Psoas muscle (tissue), 8 donors: ENCODE data around the gene TMEM86B. TPM values are rescaled to one million over a fixed set of nuclear protein-coding genes. Genes with fewer than 3 reads are reported as not detected.
"Not testable (repeated sequence)": the region's sequence is repeated elsewhere in the genome, so short reads cannot be mapped to it uniquely, and the experiment has no call there.

Source experiments
- ATAC-seq, 4 donors: fragments of 200-7000 bp; cut with Tn5 transposase; one replicate each; pipeline ENCODE4 v1.9.1; 2020; ENCODE audit warnings: moderate library complexity in 3 of 4, mild to moderate bottlenecking in 2 of 4
- DNase-seq, 2 donors: peaks; one replicate each; pipeline ENCODE4 v3.0.0-alpha.2; 2020
- H3K27ac ChIP-seq: fragments of 200-600 bp; one replicate; pipeline ENCODE4 v1.8.0; 2022
- H3K27me3 ChIP-seq, 3 donors: fragments of 200-600 bp in 1 of 3; one replicate each; pipeline versions ENCODE4 v1.6.1 to v1.8.0; 2013 to 2022; ENCODE audit warnings: low read length in 2 of 3, mild to moderate bottlenecking in 2 of 3, moderate library complexity in 1 of 3; ENCODE audit not compliant: insufficient read depth in 3 of 3
- H3K36me3 ChIP-seq, 2 donors: fragments of 200-600 bp in 1 of 2; one replicate each; pipeline versions ENCODE4 v1.6.1 to v1.8.0; 2013 to 2022; ENCODE audit warnings: low read depth in 1 of 2, mild to moderate bottlenecking in 1 of 2, moderate library complexity in 1 of 2; ENCODE audit not compliant: insufficient read depth in 1 of 2
- H3K4me1 ChIP-seq: fragments of 200-600 bp; one replicate; pipeline ENCODE4 v1.8.0; 2022
- H3K4me3 ChIP-seq: fragments of 200-600 bp; one replicate; pipeline ENCODE4 v1.8.0; 2022; ENCODE audit warnings: mild to moderate bottlenecking
- H3K9me3 ChIP-seq: fragments of 200-600 bp; one replicate; pipeline ENCODE4 v1.8.0; 2022
- WGBS, 3 donors: extraction: QIAGEN DNeasy Blood & Tissue Kit; methylation state at CpG; one replicate each; pipeline versions ENCODE4 v1.1.6 to v1.1.7; 2013; 5-methylcytosine and 5-hydroxymethylcytosine counted together
- intact Hi-C, 2 donors: fragments of 100-400 bp; cut with DNase I; formaldehyde crosslinking; loops; one replicate each; pipeline versions ENCODE4 v1.11.0 to v1.14.2; 2022
- polyA plus RNA-seq, 3 donors: library from polyadenylated mRNA; stranded (reverse); fragments of 200-250 nt; gene quantifications; one replicate each; pipeline ENCODE4 v1.2.3, GENCODE V29; 2013
- total RNA-seq, 4 donors: library from RNA; stranded (reverse); fragmentation: NEBNext Ultra II Directional in 2 of 4; extraction: Animal tissue kit (Norgen Biotek cat#: 25700) in 2 of 4; gene quantifications; one replicate each; pipeline versions ENCODE4 v1.2.1 to v1.2.4, GENCODE V29; 2021 to 2023
- TF ChIP-seq, protein P1 (sequence below): fragments of 200-600 bp; IDR thresholded peaks from one replicate; pipeline ENCODE4 v1.8.0; 2022; ENCODE audit warnings: antibody characterized with exemption
- donor health status: healthy with polysubstance abuse.
- donor health status: DM: no; HTN: no; CAD: no; lungs with moderate emphysema.
- donor health status: Bipolar disorder and iron deficiency.
- donor health status: healthy.
- donor health status: DM: yes; HTN: yes; CAD: no.
- donor health status: DM: no; HTN: no; CAD: no.
- donor health status: DM: no; HTN: no; CAD: no.
- donor health status: DM: yes; HTN: yes; CAD: no.

Gene TMEM86B
- total and polyA plus RNA-seq, 7 donors: 0.68 to 2.4 (median 2.1) TPM

DNA sequence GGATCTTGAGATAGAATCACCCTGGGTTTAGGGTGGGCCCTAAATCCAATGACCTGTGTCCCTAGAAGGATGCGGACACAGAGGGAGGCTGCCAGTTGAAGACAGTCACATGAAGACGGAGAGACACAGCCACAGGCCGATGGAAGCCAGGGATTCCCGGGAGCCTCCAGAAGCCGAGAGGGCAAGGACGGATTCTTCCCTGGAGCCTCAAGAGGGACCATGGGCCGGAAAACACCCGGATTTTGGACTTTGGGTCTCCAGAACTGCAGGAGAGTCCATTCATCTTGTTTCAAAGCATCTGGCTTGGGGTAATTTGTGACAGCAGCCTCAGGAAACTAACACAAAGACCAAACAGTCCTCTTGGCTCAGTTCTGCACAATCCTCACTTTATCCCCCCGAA, 2.3 kb downstream of the TMEM86B start:
- DNase-seq (no peak), ATAC-seq (no peak)
- Histone ChIP-seq H3K27me3 (no peaks in the 10 kb centered on the region), H3K4me1 (no peaks in the 10 kb centered on the region), H3K27ac (no peak overlapping the region), H3K9me3 (no peaks in the 10 kb centered on the region), H3K4me3 (no peak overlapping the region), H3K36me3 (peaks cover 4 to 46% of the 10 kb centered on the region in 2 donors)
- intact Hi-C loops: no loop called here
- 72 to 86% (median 79%) methylated on average over 9 of the region's 9 CpGs for WGBS, 3 donors
- TF ChIP-seq, protein P1, sequence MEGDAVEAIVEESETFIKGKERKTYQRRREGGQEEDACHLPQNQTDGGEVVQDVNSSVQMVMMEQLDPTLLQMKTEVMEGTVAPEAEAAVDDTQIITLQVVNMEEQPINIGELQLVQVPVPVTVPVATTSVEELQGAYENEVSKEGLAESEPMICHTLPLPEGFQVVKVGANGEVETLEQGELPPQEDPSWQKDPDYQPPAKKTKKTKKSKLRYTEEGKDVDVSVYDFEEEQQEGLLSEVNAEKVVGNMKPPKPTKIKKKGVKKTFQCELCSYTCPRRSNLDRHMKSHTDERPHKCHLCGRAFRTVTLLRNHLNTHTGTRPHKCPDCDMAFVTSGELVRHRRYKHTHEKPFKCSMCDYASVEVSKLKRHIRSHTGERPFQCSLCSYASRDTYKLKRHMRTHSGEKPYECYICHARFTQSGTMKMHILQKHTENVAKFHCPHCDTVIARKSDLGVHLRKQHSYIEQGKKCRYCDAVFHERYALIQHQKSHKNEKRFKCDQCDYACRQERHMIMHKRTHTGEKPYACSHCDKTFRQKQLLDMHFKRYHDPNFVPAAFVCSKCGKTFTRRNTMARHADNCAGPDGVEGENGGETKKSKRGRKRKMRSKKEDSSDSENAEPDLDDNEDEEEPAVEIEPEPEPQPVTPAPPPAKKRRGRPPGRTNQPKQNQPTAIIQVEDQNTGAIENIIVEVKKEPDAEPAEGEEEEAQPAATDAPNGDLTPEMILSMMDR: no peak

DNA sequence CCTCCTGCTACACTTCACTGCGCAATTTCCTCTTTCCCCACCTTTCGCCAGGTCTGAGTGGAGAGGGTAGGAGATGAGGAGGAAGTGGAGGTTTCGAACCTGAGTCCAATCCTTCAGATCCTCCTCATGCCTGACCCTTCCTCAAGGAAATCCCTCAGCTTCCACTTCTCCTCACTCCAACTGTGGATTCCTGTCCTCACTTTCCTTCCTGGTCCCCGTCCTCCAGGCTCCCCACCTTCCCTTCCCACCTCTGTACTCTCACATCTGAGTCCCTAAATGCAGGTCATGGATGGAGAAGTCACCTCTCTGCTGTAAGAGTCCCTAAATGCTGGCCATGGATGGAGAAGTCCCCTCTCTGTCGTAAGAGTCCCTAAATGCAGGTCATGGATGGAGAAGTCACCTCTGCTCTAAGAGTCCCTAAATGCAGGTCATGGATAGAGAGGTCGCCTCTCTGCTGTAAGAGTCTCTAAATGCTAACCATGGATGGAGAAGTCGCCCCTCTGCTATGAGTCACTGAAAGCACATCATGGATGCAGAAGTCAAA, 3.1 kb downstream of the TMEM86B start:
- peaks cover 4 to 38% of the 10 kb centered on the region in 2 donors for H3K36me3 ChIP-seq
- no peaks in the 10 kb centered on the region for H3K4me1 ChIP-seq
- intact Hi-C loops: no loop called here
- no peaks in the 10 kb centered on the region for H3K9me3 ChIP-seq
- H3K27me3 ChIP-seq: no peaks in the 10 kb centered on the region
- DNase-seq: no peak
- no peak overlapping the region for H3K4me3 ChIP-seq
- no peak for ATAC-seq
- TF ChIP-seq, protein P1: no peak
- no peak overlapping the region for H3K27ac ChIP-seq
- WGBS, 3 donors: 89 to 93% (median 90%) methylated on average over 7 of the region's 7 CpGs

DNA sequence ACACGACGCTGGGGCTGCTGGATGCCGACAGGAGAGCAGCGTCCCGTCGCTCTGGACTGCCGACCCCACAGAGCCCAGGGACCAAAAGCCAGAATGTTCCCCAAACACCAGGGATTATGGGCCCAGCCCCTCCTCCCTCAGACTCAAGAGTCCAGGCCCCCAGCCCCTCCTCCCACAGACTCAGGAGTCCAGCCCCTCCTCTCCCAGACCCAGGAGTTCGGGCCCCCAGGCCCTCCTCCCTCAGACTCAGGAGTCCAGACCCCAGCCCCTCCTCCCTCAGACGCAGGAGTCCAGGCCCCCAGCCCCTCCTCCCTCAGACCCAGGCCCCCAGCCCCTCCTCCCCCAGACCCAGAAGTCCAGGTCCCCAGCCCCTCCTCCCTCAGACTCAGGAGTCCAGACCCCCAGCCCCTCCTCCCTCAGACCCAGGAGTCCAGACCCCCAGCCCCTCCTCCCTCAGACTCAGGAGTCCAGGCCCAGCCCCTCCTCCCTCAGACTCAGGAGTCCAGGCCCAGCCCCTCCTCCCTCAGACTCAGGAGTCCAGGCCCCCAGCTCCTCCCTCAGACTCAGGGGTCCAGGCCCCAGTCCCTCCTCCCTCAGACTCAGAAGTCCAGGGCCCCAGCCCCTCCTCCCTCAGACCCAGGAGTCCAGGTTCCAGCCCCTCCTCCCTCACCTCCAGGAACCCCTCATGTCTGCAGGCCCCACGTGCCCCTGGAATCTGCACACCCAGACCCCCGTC, 3.7 kb downstream of the TMEM86B start:
- DNase-seq, intact Hi-C loops, H3K27me3 ChIP-seq, H3K4me1 ChIP-seq, H3K9me3 ChIP-seq, H3K27ac ChIP-seq, ATAC-seq, H3K4me3 ChIP-seq: not testable (repeated sequence)
- 51 to 67% (median 54%) methylated on average over 10 to 11 of the region's 11 CpGs for WGBS, 3 donors
- H3K36me3 ChIP-seq: peaks cover 4 to 32% of the 10 kb centered on the region in 2 donors

DNA sequence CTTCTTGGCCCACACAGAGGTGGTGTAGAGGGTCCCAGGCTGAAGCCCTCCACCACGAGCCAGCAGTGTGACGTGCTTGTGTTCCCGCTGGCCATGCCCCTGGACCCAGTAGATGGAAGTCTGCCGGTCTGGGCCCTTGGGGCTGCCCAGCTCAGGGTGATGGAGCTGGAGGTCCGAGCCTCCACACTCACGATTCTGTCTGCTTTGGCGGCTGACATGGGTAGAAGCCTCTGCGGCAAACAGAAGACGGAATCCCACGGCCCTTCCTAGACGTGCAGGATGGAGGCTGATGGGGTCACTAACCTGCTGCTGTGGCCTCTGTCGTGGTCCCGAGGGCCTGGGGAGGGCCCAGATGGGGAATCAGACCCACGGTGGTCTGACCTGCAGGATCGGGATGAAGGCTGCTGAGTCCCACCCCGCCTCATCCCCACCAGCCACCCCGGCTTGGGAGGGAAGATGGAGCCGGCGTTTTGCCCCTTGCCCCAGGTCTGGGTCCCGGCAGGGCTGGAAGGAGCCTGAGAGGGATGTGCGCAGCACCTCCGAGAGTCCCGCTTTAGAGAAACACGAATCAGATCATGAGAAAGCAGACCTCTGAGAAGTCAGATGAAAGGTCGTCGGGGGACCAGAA, 4.4 kb downstream of the TMEM86B start:
- ATAC-seq (peak in 2 of 4 donors; percentile 15 to 29), DNase-seq (no peak)
- intact Hi-C loops: no loop called here
- Histone ChIP-seq H3K9me3 (peaks cover 2% of the 10 kb centered on the region), H3K27me3 (no peaks in the 10 kb centered on the region), H3K36me3 (peaks cover 2 to 25% of the 10 kb centered on the region in 2 donors), H3K4me3 (no peak overlapping the region), H3K4me1 (no peaks in the 10 kb centered on the region), H3K27ac (no peak overlapping the region)
- WGBS, 3 donors: 65 to 74% (median 68%) methylated on average over 26 of the region's 26 CpGs
- TF ChIP-seq, protein P1: no peak

DNA sequence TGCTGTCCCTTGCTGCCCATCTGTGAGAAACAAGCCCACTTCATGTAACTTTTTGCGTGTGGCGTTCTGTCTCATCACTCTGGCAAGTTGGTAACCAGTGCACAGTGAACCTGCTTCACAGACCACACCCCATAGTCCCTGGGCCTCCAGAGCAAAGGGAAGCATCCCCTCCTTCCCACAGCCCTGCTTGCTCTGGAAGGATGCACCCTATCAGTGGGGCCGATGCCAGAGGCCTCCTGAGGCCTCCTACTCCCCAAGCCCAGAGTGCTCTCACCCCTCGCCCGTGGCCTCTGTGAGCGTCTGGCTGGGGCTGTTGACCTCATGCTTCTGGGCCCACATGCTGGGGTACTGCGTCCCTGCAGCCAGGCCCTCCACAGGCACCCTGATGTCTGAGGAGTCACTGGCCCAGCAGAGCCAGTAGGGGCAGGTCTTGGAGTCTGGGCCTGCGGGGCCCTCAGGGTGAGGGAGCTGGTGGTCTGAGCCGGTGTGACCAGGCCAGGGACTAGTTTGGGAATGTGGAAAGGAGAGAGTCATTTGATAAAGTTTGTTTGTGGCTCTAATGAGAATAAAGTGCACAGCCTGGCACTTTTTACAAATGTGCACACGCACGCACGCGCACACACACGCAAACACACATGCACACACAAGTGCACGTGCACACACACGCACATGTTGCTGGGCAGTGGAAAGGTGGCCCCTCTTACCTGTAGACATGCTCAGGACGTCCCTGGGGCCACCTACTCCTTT, 5.1 kb downstream of the TMEM86B start:
- intact Hi-C loops: no loop called here
- H3K4me1 ChIP-seq: no peaks in the 10 kb centered on the region
- H3K9me3 ChIP-seq: peaks cover 2% of the 10 kb centered on the region
- ATAC-seq: peak in 2 of 4 donors; percentile 11 to 15
- DNase-seq: no peak
- peaks cover 0 to 18% of the 10 kb centered on the region in 2 donors for H3K36me3 ChIP-seq
- no peaks in the 10 kb centered on the region for H3K27me3 ChIP-seq
- no peak overlapping the region for H3K4me3 ChIP-seq
- TF ChIP-seq, protein P1: no peak
- WGBS, 3 donors: 82 to 83% (median 83%) methylated on average over 17 of the region's 17 CpGs
- no peak overlapping the region for H3K27ac ChIP-seq
